Liver (tissue), 9 donors: ENCODE data around the gene RER1. TPM values are rescaled to one million over a fixed set of nuclear protein-coding genes. Genes with fewer than 3 reads are reported as not detected.

Source experiments
- DNase-seq: peaks from one replicate; pipeline ENCODE4 v3.0.0-alpha.2; 2017; ENCODE audit warnings: low spot score
- H3K27ac ChIP-seq, 2 donors: one replicate each; pipeline ENCODE4 v1.7.0; 2013; ENCODE audit warnings: inconsistent platforms in 2 of 2, low read length in 2 of 2, control low read depth in 1 of 2, low read depth in 1 of 2, mild to moderate bottlenecking in 1 of 2
- H3K27me3 ChIP-seq, 4 donors: one replicate each; pipeline versions ENCODE4 v1.6.1 to v1.7.0; 2013; ENCODE audit warnings: low read length in 3 of 4, inconsistent platforms in 1 of 4, mild to moderate bottlenecking in 1 of 4, moderate library complexity in 1 of 4; ENCODE audit not compliant: control insufficient read depth in 4 of 4, insufficient read depth in 4 of 4
- H3K36me3 ChIP-seq, 4 donors: one replicate each; pipeline versions ENCODE4 v1.6.1 to v1.7.0; 2013; ENCODE audit warnings: low read length in 3 of 4, mild to moderate bottlenecking in 3 of 4, low read depth in 1 of 4, moderate library complexity in 1 of 4; ENCODE audit not compliant: control insufficient read depth in 4 of 4, insufficient read depth in 3 of 4
- H3K4me1 ChIP-seq, 4 donors: one replicate each; pipeline versions ENCODE4 v1.6.1 to v1.7.0; 2013; ENCODE audit warnings: low read length in 3 of 4, mild to moderate bottlenecking in 3 of 4, moderate library complexity in 1 of 4; ENCODE audit not compliant: control insufficient read depth in 4 of 4, insufficient read depth in 4 of 4
- H3K4me3 ChIP-seq, 3 donors: one replicate each; pipeline versions ENCODE4 v1.6.1 to v1.7.0; 2013; ENCODE audit warnings: low read length in 3 of 3, control low read depth in 1 of 3, low read depth in 1 of 3, mild to moderate bottlenecking in 1 of 3
- H3K9ac ChIP-seq, 2 donors: one replicate each; pipeline ENCODE4 v1.7.0; 2013; ENCODE audit warnings: low read length in 2 of 2, mild to moderate bottlenecking in 2 of 2, moderate library complexity in 2 of 2, control low read depth in 1 of 2, low read depth in 1 of 2
- H3K9me3 ChIP-seq, 4 donors: one replicate each; pipeline versions ENCODE4 v1.6.1 to v1.7.0; 2013; ENCODE audit warnings: low read length in 3 of 4; ENCODE audit not compliant: control insufficient read depth in 4 of 4
- ATF3 ChIP-seq: IDR thresholded peaks from 2 replicates; pipeline ENCODE4 v1.6.1; 2016; ENCODE audit warnings: antibody characterized with exemption
- CTCF ChIP-seq: fragments of 150-350 bp; IDR thresholded peaks from 2 replicates; pipeline ENCODE4 v1.5.1; 2017; ENCODE audit warnings: improper control_type of control experiment, low read depth, low read length; ENCODE audit not compliant: missing input control
- EGR1 ChIP-seq, 2 donors: IDR thresholded peaks; 2 replicates each; pipeline ENCODE4 v1.6.1; 2016 to 2018; ENCODE audit warnings: antibody characterized with exemption in 2 of 2, low read depth in 2 of 2
- FOXA1 ChIP-seq: IDR thresholded peaks from 2 replicates; pipeline ENCODE4 v1.6.1; 2016; ENCODE audit warnings: antibody characterized with exemption
- FOXA2 ChIP-seq: IDR thresholded peaks from 2 replicates; pipeline ENCODE4 v1.6.1; 2016; ENCODE audit warnings: antibody characterized with exemption
- HNF4A ChIP-seq, 2 donors: conservative IDR thresholded peaks; 2 replicates each; pipeline ENCODE4 v1.6.1; 2016; ENCODE audit warnings: antibody characterized with exemption in 2 of 2, mild to moderate bottlenecking in 2 of 2
- HNF4G ChIP-seq: IDR thresholded peaks from 2 replicates; pipeline ENCODE4 v1.6.1; 2016; ENCODE audit warnings: antibody characterized with exemption
- JUND ChIP-seq, 2 donors: IDR thresholded peaks; 2 replicates each; pipeline ENCODE4 v1.6.1; 2016; ENCODE audit warnings: antibody characterized with exemption in 2 of 2
- NR2F2 ChIP-seq: IDR thresholded peaks from 2 replicates; pipeline ENCODE4 v1.6.1; 2016; ENCODE audit warnings: antibody characterized with exemption
- RAD21 ChIP-seq, 2 donors: IDR thresholded peaks; 2 replicates each; pipeline ENCODE4 v1.6.1; 2016; ENCODE audit warnings: antibody characterized with exemption in 2 of 2, mild to moderate bottlenecking in 2 of 2
- RXRA ChIP-seq, 2 donors: IDR thresholded peaks; 2 replicates each; pipeline ENCODE4 v1.6.1; 2017 to 2018; ENCODE audit warnings: antibody characterized with exemption in 2 of 2, mild to moderate bottlenecking in 1 of 2
- SP1 ChIP-seq: IDR thresholded peaks from 2 replicates; pipeline ENCODE4 v1.6.1; 2018; ENCODE audit warnings: antibody characterized with exemption, mild to moderate bottlenecking
- TAF1 ChIP-seq: conservative IDR thresholded peaks from 2 replicates; pipeline ENCODE4 v1.6.1; 2016; ENCODE audit warnings: antibody characterized with exemption, mild to moderate bottlenecking
- YY1 ChIP-seq: IDR thresholded peaks from 2 replicates; pipeline ENCODE4 v1.6.1; 2016; ENCODE audit warnings: antibody characterized with exemption, mild to moderate bottlenecking
- ZBTB33 ChIP-seq: IDR thresholded peaks from 2 replicates; pipeline ENCODE4 v1.6.1; 2016; ENCODE audit warnings: antibody characterized with exemption
- WGBS: extraction: QIAGEN DNeasy Blood & Tissue Kit; methylation state at CpG from one replicate; pipeline ENCODE4 v1.1.7; 2013; 5-methylcytosine and 5-hydroxymethylcytosine counted together
- polyA plus RNA-seq, 2 donors: library from polyadenylated mRNA; stranded (reverse) in 1 of 2; unstranded in 1 of 2; fragments of 200-250 nt in 1 of 2; fragments of >200 nt in 1 of 2; fragmentation: Nextera tagmentation in 1 of 2; extraction: Ambion mirVana in 1 of 2; gene quantifications; one replicate each; pipeline versions ENCODE4 v1.2.1 to v1.2.3, GENCODE V29; 2013 to 2015
- total RNA-seq, 2 donors: library from RNA; depleted of rRNA; stranded (reverse); fragments of >200 nt; gene quantifications; one replicate each; pipeline ENCODE4 v1.2.3, GENCODE V29; 2014
- TF ChIP-seq, protein P1 (sequence below): IDR thresholded peaks from 2 replicates; pipeline ENCODE4 v1.6.1; 2016; ENCODE audit warnings: antibody characterized with exemption
- TF ChIP-seq, protein P2 (sequence below): IDR thresholded peaks from 2 replicates; pipeline ENCODE4 v1.6.1; 2016; ENCODE audit warnings: antibody characterized with exemption, mild to moderate bottlenecking
- donor health status: healthy.
- donor health status: healthy.
- donor health status: healthy.
- donor health status: healthy.
- donor health status: healthy.

RER1 gene
- total and polyA plus RNA-seq, 4 donors = 43.5 to 142 (median 89.7) TPM

- Histone ChIP-seq H3K9ac (no peak overlapping the region), H3K4me1 (no peaks in the 10 kb centered on the region), H3K27ac (no peak overlapping the region), H3K36me3 (no peaks in the 10 kb centered on the region), H3K4me3 (no peak overlapping the region), H3K9me3 (peaks cover 0 to 8% (median 2%) of the 10 kb centered on the region in 4 donors), H3K27me3 (no peaks in the 10 kb centered on the region)
- 93% methylated on average over 4 of the region's 4 CpGs for WGBS
- TF ChIP-seq RXRA (IDR thresholded peaks at IDR 0.05) = no peak
- TF ChIP-seq FOXA1 = no peak
- TF ChIP-seq FOXA2 = no peak
- TF ChIP-seq HNF4A (conservative IDR thresholded peaks at IDR 0.05) = no peak
- no peak for TF ChIP-seq TAF1
- TF ChIP-seq RAD21 (IDR thresholded peaks at IDR 0.05) = no peak
- TF ChIP-seq, protein P1, sequence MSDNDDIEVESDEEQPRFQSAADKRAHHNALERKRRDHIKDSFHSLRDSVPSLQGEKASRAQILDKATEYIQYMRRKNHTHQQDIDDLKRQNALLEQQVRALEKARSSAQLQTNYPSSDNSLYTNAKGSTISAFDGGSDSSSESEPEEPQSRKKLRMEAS = no peak
- TF ChIP-seq NR2F2 = no peak
- TF ChIP-seq ATF3 = no peak
- TF ChIP-seq, protein P2, sequence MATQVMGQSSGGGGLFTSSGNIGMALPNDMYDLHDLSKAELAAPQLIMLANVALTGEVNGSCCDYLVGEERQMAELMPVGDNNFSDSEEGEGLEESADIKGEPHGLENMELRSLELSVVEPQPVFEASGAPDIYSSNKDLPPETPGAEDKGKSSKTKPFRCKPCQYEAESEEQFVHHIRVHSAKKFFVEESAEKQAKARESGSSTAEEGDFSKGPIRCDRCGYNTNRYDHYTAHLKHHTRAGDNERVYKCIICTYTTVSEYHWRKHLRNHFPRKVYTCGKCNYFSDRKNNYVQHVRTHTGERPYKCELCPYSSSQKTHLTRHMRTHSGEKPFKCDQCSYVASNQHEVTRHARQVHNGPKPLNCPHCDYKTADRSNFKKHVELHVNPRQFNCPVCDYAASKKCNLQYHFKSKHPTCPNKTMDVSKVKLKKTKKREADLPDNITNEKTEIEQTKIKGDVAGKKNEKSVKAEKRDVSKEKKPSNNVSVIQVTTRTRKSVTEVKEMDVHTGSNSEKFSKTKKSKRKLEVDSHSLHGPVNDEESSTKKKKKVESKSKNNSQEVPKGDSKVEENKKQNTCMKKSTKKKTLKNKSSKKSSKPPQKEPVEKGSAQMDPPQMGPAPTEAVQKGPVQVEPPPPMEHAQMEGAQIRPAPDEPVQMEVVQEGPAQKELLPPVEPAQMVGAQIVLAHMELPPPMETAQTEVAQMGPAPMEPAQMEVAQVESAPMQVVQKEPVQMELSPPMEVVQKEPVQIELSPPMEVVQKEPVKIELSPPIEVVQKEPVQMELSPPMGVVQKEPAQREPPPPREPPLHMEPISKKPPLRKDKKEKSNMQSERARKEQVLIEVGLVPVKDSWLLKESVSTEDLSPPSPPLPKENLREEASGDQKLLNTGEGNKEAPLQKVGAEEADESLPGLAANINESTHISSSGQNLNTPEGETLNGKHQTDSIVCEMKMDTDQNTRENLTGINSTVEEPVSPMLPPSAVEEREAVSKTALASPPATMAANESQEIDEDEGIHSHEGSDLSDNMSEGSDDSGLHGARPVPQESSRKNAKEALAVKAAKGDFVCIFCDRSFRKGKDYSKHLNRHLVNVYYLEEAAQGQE = no peak
- TF ChIP-seq YY1 = no peak
- no peak for TF ChIP-seq CTCF
- no peak for DNase-seq
Observed at GRCh38 chr1:2422523-2422922, 30.9 kb downstream of the RER1 start.

GRCh38 chr1:2425892-2426291 lies 34.3 kb downstream of the RER1 start:
- Histone ChIP-seq H3K4me1 (no peaks in the 10 kb centered on the region), H3K27me3 (no peaks in the 10 kb centered on the region), H3K4me3 (no peak overlapping the region), H3K9me3 (peaks cover 0 to 8% (median 2%) of the 10 kb centered on the region in 4 donors), H3K9ac (no peak overlapping the region), H3K27ac (no peak overlapping the region), H3K36me3 (no peaks in the 10 kb centered on the region)
- no peak for DNase-seq
- no peak for TF ChIP-seq FOXA1
- no peak for TF ChIP-seq JUND (IDR thresholded peaks at IDR 0.05)
- TF ChIP-seq FOXA2 = no peak
- no peak for TF ChIP-seq RXRA (IDR thresholded peaks at IDR 0.05)
- no peak for TF ChIP-seq HNF4A (conservative IDR thresholded peaks at IDR 0.05)
- TF ChIP-seq EGR1 (IDR thresholded peaks at IDR 0.05; ENCODE audit: low read depth in 2 of 2) = no peak
- TF ChIP-seq RAD21 (IDR thresholded peaks at IDR 0.05) = no peak
- TF ChIP-seq YY1 = no peak
- TF ChIP-seq ZBTB33 = no peak
- no peak for TF ChIP-seq CTCF
- no peak for TF ChIP-seq HNF4G
- TF ChIP-seq SP1 = no peak
- TF ChIP-seq, protein P1 = no peak
- no peak for TF ChIP-seq NR2F2
- 83% methylated on average over 11 of the region's 11 CpGs for WGBS
